Adrenal gland (tissue), 5 donors: Measurements from ENCODE around the gene PCDH12.

ENCODE experiments used
- POLR2A ChIP-seq, 2 donors: fragments of 450-650 bp; IDR thresholded peaks; one replicate each; pipeline ENCODE4 v1.6.1; 2017; ENCODE audit warnings: antibody characterized with exemption in 2 of 2, mild to moderate bottlenecking in 2 of 2, moderate library complexity in 1 of 2
- TF ChIP-seq, protein P1 (sequence below), 6 experiments: fragments of 450-650 bp in 4 of 6; fragments of 200-600 bp in 2 of 6; sonication (generic) in 1 of 6; IDR thresholded peaks; 1 replicate in 5 of 6; 2 replicates in 1 of 6; pipeline versions ENCODE4 v1.5.1 to v1.8.0; 2016 to 2021; ENCODE audit warnings: antibody characterized with exemption in 6 of 6, mild to moderate bottlenecking in 2 of 6, moderate library complexity in 1 of 6
- donor health status: DM: no; HTN: no; CAD: no.

GRCh38 chr5:141931694-141932093, 26.3 kb downstream of the PCDH12 start:
- TF ChIP-seq, protein P1, sequence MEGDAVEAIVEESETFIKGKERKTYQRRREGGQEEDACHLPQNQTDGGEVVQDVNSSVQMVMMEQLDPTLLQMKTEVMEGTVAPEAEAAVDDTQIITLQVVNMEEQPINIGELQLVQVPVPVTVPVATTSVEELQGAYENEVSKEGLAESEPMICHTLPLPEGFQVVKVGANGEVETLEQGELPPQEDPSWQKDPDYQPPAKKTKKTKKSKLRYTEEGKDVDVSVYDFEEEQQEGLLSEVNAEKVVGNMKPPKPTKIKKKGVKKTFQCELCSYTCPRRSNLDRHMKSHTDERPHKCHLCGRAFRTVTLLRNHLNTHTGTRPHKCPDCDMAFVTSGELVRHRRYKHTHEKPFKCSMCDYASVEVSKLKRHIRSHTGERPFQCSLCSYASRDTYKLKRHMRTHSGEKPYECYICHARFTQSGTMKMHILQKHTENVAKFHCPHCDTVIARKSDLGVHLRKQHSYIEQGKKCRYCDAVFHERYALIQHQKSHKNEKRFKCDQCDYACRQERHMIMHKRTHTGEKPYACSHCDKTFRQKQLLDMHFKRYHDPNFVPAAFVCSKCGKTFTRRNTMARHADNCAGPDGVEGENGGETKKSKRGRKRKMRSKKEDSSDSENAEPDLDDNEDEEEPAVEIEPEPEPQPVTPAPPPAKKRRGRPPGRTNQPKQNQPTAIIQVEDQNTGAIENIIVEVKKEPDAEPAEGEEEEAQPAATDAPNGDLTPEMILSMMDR (IDR thresholded peaks at IDR 0.05) = no peak
- TF ChIP-seq POLR2A (IDR thresholded peaks at IDR 0.05) = no peak
